Effector memory CD8-positive, alpha-beta T cell (primary cell): Measurements from ENCODE around the gene TRAPPC10.

Source experiments
- ATAC-seq: fragments of 150-1000 bp; cut with Tn5 transposase; replicated peaks from 2 replicates; pipeline ENCODE4 v1.10.0; 2021; ENCODE audit warnings: mild to moderate bottlenecking, moderate library complexity
- DNase-seq, 3 experiments: peaks; one replicate each; pipeline ENCODE4 v3.0.0; 2021
- H3K27ac Mint-ChIP-seq, 2 donors: one replicate each; pipeline ENCODE4 v1.8.0; 2022; ENCODE audit warnings: mild to moderate bottlenecking in 2 of 2, mixed read lengths in 2 of 2, moderate library complexity in 2 of 2
- H3K27me3 Mint-ChIP-seq, 2 donors: one replicate each; pipeline ENCODE4 v1.8.0; 2022; ENCODE audit warnings: mixed read lengths in 2 of 2
- H3K36me3 Mint-ChIP-seq: one replicate; pipeline ENCODE4 v1.8.0; 2022; ENCODE audit warnings: mild to moderate bottlenecking, moderate library complexity, mixed read lengths; ENCODE audit not compliant: insufficient read depth
- H3K4me1 Mint-ChIP-seq, 2 donors: one replicate each; pipeline ENCODE4 v1.8.0; 2022; ENCODE audit warnings: low read depth in 2 of 2, mixed read lengths in 2 of 2
- H3K4me3 Mint-ChIP-seq, 2 donors: one replicate each; pipeline ENCODE4 v1.8.0; 2022; ENCODE audit warnings: mild to moderate bottlenecking in 2 of 2, mixed read lengths in 2 of 2, moderate library complexity in 2 of 2
- H3K9me3 Mint-ChIP-seq, 2 donors: one replicate each; pipeline ENCODE4 v1.8.0; 2022; ENCODE audit warnings: mixed read lengths in 2 of 2
- total RNA-seq, 9 experiments: gene quantifications; one replicate each; lab custom pipeline; 2026; lab: John Stamatoyannopoulos, UW

The TRAPPC10 gene, protein sequence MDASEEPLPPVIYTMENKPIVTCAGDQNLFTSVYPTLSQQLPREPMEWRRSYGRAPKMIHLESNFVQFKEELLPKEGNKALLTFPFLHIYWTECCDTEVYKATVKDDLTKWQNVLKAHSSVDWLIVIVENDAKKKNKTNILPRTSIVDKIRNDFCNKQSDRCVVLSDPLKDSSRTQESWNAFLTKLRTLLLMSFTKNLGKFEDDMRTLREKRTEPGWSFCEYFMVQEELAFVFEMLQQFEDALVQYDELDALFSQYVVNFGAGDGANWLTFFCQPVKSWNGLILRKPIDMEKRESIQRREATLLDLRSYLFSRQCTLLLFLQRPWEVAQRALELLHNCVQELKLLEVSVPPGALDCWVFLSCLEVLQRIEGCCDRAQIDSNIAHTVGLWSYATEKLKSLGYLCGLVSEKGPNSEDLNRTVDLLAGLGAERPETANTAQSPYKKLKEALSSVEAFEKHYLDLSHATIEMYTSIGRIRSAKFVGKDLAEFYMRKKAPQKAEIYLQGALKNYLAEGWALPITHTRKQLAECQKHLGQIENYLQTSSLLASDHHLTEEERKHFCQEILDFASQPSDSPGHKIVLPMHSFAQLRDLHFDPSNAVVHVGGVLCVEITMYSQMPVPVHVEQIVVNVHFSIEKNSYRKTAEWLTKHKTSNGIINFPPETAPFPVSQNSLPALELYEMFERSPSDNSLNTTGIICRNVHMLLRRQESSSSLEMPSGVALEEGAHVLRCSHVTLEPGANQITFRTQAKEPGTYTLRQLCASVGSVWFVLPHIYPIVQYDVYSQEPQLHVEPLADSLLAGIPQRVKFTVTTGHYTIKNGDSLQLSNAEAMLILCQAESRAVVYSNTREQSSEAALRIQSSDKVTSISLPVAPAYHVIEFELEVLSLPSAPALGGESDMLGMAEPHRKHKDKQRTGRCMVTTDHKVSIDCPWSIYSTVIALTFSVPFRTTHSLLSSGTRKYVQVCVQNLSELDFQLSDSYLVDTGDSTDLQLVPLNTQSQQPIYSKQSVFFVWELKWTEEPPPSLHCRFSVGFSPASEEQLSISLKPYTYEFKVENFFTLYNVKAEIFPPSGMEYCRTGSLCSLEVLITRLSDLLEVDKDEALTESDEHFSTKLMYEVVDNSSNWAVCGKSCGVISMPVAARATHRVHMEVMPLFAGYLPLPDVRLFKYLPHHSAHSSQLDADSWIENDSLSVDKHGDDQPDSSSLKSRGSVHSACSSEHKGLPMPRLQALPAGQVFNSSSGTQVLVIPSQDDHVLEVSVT
- 105 to 237 (median 139) reads per million in 9 experiments for total RNA-seq

DNA sequence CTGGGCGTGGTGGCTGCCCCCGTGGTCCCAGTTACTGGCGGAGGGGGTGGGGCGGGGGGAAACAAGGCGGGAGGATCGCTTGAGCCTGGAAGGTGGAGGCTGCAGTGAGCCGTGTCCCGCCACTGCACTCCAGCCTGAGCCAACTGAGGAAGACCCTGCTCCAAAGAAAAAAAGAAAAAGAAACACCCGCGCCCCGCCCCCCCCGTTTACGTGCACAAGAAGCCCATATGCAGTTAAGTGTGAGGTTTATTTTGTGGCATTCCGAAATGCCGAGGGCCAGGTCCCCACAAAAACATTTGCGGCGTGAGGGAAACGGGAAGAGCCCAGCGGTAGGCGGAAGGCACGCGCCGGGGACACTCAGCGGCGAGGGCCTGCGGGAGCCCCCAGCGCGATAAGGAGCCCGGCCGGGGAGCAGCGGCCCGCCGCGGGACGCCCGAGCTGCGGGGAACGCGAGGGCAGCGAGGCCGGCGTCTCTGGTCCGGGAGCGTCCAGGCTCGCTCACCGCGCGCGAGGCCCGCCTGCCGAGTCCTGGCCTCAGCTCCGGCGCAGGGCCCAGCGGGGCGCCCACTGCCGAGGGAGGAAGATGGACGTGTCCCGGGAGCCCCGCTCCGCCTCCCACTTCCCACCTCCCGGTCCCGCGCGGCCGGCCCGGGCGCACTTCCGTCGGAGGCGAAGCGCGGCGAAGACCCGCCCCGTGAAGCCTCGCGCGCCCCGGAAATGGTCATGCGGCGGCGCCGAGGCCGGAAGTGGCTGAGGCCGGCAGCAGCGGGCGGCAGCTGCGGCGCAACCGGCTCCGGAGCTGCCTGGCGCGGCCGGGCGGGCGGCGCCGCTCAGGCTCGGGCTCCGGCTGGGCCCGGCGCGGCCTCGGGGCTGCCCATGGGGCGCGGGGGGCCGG lies at the start of gene TRAPPC10:
TRAPPC10 (plus strand) TSS at position 731 of the 895 bp plus-strand sequence. CDS start 185 bp downstream, outside the sequence.
- Mint-ChIP-seq H3K27ac (peak within 1 kb of the TSS; percentile 91 to 93), H3K9me3 (no peaks in the 10 kb centered on the region), H3K4me1 (peaks cover 35 to 40% of the 10 kb centered on the region in 2 donors), H3K4me3 (peak within 1 kb of the TSS; percentile 87 to 88), H3K36me3 (peaks cover 23% of the 10 kb centered on the region), H3K27me3 (no peaks in the 10 kb centered on the region)
- DNase-seq, result peak; percentile 65 to 74 (median 67)
- peak; percentile 64 for ATAC-seq

GRCh38 chr21:43965911-43966585 lies 46.1 kb upstream of the TRAPPC10 start:
- Mint-ChIP-seq H3K9me3 (no peaks in the 10 kb centered on the region), H3K4me1 (peaks cover 0 to 11% of the 10 kb centered on the region in 2 donors), H3K27ac (no peak overlapping the region)

GRCh38 chr21:43966946-43967512 lies 45.1 kb upstream of the TRAPPC10 start:
- Mint-ChIP-seq H3K27me3 (no peaks in the 10 kb centered on the region), H3K36me3 (peaks cover 24% of the 10 kb centered on the region)

More at GRCh38 chr21:43965911-43966585, 46.1 kb upstream of the TRAPPC10 start:
- ATAC-seq, result no peak
- DNase-seq, result no peak
- H3K27me3 Mint-ChIP-seq, result no peaks in the 10 kb centered on the region
- H3K36me3 Mint-ChIP-seq, result peaks cover 17% of the 10 kb centered on the region
- H3K4me3 Mint-ChIP-seq, result no peak overlapping the region

GRCh38 chr21:43967981-43968380 lies 44.1 kb upstream of the TRAPPC10 start:
- Mint-ChIP-seq H3K36me3 (peaks cover 25% of the 10 kb centered on the region), H3K27me3 (no peaks in the 10 kb centered on the region), H3K4me3 (no peak overlapping the region), H3K4me1 (peaks cover 0 to 9% of the 10 kb centered on the region in 2 donors), H3K9me3 (no peaks in the 10 kb centered on the region), H3K27ac (no peak overlapping the region)
- ATAC-seq (no peak), DNase-seq (no peak)

More at GRCh38 chr21:43966946-43967512, 45.1 kb upstream of the TRAPPC10 start:
- no peaks in the 10 kb centered on the region for H3K9me3 Mint-ChIP-seq
- no peak for ATAC-seq
- H3K27ac Mint-ChIP-seq, result peak overlapping the region in 1 of 2 donors; percentile 3
- no peak for DNase-seq
- no peak overlapping the region for H3K4me3 Mint-ChIP-seq
- H3K4me1 Mint-ChIP-seq, result peaks cover 0 to 11% of the 10 kb centered on the region in 2 donors

- DNase-seq (no peak), ATAC-seq (no peak)
- Mint-ChIP-seq H3K9me3 (no peaks in the 10 kb centered on the region), H3K36me3 (peaks cover 25% of the 10 kb centered on the region), H3K4me3 (no peak overlapping the region), H3K4me1 (peaks cover 0 to 6% of the 10 kb centered on the region in 2 donors), H3K27me3 (no peaks in the 10 kb centered on the region), H3K27ac (no peak overlapping the region)
Measured at GRCh38 chr21:43968410-43969114, 43.5 kb upstream of the TRAPPC10 start.

- H3K4me1 Mint-ChIP-seq, result peaks cover 0 to 7% of the 10 kb centered on the region in 2 donors
- H3K27me3 Mint-ChIP-seq, result no peaks in the 10 kb centered on the region
- H3K36me3 Mint-ChIP-seq, result peaks cover 25% of the 10 kb centered on the region
- no peak overlapping the region for H3K27ac Mint-ChIP-seq
- DNase-seq (no peak), ATAC-seq (no peak)
- H3K4me3 Mint-ChIP-seq, result no peak overlapping the region
- H3K9me3 Mint-ChIP-seq, result no peaks in the 10 kb centered on the region
Measured at GRCh38 chr21:43969115-43969444, 43.0 kb upstream of the TRAPPC10 start.

- H3K36me3 Mint-ChIP-seq, result peaks cover 28% of the 10 kb centered on the region
- no peak overlapping the region for H3K4me3 Mint-ChIP-seq
- H3K4me1 Mint-ChIP-seq, result peaks cover 9 to 18% of the 10 kb centered on the region in 2 donors
- H3K27ac Mint-ChIP-seq, result no peak overlapping the region
- no peak for DNase-seq
- no peaks in the 10 kb centered on the region for H3K27me3 Mint-ChIP-seq
- no peak for ATAC-seq
- no peaks in the 10 kb centered on the region for H3K9me3 Mint-ChIP-seq
Measured at GRCh38 chr21:43970551-43970950, 41.6 kb upstream of the TRAPPC10 start.

DNA sequence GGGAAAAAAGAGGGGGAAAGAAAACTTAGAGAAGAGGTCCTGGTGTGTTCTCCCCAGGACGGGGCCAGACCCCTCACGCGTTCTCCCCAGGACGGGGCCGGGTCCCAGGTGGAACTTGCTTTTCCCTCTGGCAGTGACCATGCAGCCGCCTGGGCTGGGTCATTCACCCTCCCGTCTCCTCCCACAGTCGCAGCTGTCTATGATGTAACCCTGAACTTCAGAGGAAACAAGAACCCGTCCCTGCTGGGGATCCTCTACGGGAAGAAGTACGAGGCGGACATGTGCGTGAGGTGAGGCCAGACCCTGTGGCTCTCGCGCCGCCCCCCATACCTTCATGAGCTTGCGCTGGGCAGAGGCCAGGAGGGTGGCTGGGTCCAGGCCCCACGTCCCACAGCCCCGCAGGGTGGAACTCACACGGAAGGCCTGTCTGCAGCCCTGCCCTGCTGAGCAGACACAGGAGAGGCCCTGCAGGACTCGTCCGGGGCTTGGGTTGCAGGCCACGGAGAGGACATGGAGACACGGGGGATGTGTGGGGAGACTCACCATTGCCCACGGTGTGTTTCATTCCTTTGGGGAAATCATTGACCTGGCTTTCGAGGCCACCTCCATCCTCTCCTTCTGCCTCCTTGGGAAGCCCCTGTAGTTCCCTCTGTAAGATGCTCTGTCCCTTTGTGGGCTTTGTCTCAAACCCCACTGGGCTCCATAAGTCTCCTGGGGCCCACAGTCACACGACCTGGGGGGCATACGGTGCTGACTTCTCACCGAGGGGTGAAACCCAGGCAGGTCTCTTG lies 40.7 kb upstream of the TRAPPC10 start:
- Mint-ChIP-seq H3K4me1 (peaks cover 11 to 18% of the 10 kb centered on the region in 2 donors), H3K27ac (no peak overlapping the region), H3K36me3 (peaks cover 28% of the 10 kb centered on the region), H3K4me3 (no peak overlapping the region), H3K27me3 (no peaks in the 10 kb centered on the region), H3K9me3 (no peaks in the 10 kb centered on the region)
- DNase-seq (no peak), ATAC-seq (no peak)

DNA sequence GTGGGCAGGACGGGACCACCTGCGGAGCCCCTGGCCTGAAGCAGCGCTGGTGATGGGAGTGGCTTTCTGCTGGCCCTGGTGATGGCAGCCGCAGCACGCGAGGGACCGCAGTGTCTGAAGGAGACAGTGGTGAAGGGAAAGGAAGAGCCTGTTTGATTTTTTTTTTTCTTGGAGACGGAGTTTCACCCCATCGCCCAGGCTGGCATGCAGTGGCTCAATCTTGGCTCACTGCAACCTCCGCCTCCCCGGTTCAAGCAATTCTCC lies 40.2 kb upstream of the TRAPPC10 start:
- peaks cover 11 to 18% of the 10 kb centered on the region in 2 donors for H3K4me1 Mint-ChIP-seq

GRCh38 chr21:43972850-43973633 lies 39.1 kb upstream of the TRAPPC10 start:
- Mint-ChIP-seq H3K4me3 (no peak overlapping the region), H3K9me3 (no peaks in the 10 kb centered on the region), H3K4me1 (peaks cover 11 to 14% of the 10 kb centered on the region in 2 donors), H3K36me3 (peaks cover 35% of the 10 kb centered on the region), H3K27ac (no peak overlapping the region), H3K27me3 (no peaks in the 10 kb centered on the region)
- DNase-seq, result no peak
- ATAC-seq, result no peak

More for the DNA sequence above, 40.2 kb upstream of the TRAPPC10 start:
- no peak overlapping the region for H3K27ac Mint-ChIP-seq
- H3K4me3 Mint-ChIP-seq, result no peak overlapping the region
- ATAC-seq, result no peak
- DNase-seq, result no peak
- H3K27me3 Mint-ChIP-seq, result no peaks in the 10 kb centered on the region
- H3K9me3 Mint-ChIP-seq, result no peaks in the 10 kb centered on the region
- H3K36me3 Mint-ChIP-seq, result peaks cover 28% of the 10 kb centered on the region
